Activated effector memory CD4-positive, alpha-beta T cell treated with anti-CD3 and anti-CD28 coated beads, Interleukin-2, amount 50 U/mL, for 16 hours (primary cell): Measurements from ENCODE around the gene LARP4.
"Not testable (repeated sequence)": the region's sequence is repeated elsewhere in the genome, so short reads cannot be mapped to it uniquely, and the experiment has no call there.

Experiments
- DNase-seq: peaks from one replicate; pipeline ENCODE4 v3.0.0-alpha.2; 2020

The LARP4 gene

DNA sequence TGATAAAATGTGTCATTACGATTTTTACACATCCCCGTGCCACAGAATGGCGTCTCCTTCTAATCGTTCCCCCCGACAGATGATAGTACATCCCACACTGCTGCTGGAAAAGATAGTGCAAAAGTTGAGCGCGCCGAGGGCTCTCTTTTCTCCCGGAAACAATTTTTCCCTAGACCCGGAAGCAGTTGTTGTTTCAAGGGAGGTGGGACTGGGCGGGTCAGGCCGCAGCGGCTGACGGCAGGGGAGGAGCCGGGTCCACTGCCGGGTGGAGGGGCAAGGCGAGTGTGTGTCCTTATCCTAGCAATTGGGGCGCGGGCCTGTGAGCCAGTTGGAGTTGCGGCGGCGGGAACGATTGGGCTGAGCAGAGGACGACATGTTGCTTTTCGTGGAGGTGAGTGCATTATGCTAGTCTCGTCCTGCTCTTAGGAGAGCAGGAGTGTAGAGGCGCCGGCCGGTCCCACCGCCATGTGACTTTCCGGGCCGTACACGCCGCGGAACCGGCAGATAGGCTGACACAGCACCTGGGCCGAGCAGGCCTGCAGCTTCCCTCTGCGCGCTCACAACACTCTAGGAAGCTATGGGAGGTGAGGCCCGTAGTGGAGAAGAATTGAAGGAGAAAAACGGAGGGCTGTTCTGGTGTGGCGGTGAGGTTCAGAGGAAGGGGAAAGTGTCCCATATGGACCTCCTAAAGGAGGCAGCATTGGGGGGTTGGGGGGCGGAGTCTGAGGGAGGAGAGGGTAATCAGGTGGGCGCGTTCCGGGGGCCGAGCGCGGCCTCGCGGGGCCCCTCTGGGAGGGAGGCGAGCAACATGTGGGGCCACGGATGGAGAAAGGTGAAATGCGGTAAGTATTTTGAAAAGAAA lies at the start of gene LARP4:
TSS of gene LARP4 (plus strand) at position 248 of the 862 bp plus-strand sequence. CDS start at position 374, 126 bp downstream.
- DNase-seq: peak; percentile 96

DNA sequence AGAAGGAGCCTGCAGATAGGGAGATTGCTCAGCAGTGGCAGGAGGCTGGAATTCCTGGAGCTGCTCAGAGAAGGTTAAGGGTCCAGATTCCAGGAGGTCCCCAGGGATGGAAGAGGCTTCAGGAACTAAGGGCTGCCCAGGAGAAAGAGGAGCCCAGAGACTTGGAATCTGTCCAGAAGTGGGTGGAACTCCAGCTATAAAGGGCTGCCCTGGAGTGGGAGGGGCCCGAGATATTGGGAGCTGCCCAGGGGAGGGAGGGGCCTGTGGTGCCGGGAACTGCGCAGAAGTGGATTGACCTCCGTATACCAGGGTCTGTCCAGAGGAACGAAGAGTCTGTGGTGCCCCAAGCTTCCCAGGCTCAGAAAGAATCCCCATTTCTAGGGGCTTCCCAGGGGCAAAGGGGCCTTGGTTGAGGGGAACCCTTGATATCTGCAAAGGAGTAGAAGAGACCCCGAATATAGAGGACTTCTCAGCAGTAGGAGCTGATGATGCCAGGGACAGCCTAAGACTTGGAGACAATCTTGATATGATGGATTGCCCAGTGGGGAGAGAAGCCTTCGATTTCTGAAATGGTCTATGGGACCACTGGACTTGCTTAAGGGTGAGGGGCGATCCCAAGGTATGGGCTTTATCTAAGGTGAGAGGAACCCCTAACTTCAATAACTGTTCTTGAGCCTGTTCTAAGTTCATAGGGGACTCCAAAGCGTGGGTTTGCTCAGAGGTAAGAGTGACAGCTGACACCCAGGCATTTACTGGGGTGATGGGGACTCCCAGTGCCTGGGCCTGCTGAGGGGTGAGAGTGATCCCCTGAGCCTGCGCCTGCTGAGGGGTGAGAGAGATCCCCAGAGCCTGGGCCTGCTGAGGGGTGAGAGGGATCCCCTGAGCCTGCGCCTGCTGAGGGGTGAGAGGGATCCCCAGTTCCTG lies 49.3 kb upstream of the LARP4 start:
- DNase-seq: no peak

DNA sequence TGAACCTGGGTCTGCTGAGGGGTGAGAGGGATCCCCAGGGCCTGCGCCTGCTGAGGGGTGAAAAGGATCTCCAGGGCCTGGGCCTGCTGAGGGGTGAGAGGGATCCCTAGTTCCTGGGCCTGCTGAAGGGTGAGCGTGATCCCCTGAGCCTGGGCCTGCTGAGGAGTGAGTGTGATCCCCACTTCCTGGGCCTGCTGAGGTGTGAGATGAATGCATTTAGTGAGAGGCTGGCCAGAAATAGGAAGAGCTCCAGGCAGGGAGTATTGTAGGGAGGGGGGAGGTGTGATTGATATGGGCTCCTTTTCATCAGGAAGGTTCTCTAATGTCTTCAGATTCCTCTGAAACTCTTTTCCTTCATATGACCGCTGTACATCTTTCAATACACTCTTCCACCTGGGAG lies 47.3 kb upstream of the LARP4 start:
- no peak for DNase-seq

- no peak for DNase-seq
Measured at GRCh38 chr12:50353869-50354593, 46.7 kb upstream of the LARP4 start.

GRCh38 chr12:50354908-50355307 lies 45.8 kb upstream of the LARP4 start:
- no peak for DNase-seq

GRCh38 chr12:50355365-50355764 lies 45.3 kb upstream of the LARP4 start:
- DNase-seq: no peak

DNA sequence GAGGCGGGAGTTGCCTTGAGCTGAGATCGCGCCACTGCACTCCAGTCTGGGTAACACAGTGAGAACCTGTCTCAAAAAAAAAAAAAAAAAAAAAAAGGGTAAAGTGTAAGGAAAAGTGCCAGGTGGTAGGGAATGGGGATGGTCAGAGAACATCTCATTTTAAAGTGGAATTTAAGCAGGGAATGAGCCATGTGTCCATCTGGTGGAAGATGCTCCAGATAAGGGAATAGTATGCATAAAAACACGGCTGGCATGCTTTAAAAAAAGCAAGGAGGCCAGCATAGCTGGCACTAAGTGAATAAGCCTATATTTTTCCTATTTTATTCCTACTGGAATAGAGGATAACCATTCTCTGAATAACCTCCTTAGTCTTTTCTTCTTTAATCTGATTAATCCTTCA lies 38.0 kb upstream of the LARP4 start:
- DNase-seq: no peak

DNA sequence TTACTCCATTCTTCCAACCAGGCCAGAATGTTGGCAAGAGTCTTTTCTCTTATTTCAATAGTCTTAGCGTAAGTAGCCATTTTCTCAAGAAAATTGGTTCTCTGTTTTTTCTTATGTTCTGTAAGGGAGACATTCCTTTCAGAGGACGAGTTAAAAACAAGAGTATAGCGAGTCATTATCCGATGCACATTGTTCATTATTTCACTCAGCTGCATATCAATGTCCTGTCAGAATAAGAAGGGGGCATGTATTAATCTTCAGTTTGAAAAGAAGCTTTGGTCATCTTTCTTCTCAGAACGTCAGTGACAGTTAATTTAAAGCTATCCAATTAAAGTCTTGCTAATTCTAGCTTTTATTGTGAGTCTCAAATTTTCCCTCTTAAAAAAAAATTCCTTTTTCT lies 37.5 kb upstream of the LARP4 start:
- DNase-seq: no peak

- DNase-seq: no peak
Measured at GRCh38 chr12:50365709-50366406, 34.8 kb upstream of the LARP4 start.

DNA sequence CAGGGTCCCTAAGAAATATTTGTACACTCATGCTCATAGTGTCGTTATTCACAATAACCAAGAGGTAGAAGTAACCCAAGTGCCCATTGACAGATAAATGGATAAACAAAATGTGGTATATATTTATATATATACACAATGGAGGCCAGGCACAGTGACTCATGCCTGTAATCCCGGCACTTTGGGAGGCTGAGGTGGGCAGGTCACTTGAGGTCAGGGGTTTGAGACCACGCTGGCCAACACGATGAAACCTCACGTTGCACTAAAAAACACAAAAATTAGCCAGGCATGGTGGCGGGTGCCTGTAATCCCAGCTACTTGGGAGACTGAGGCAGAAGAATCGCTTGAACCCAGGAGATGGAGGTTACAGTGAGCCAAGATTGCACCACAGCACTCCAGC lies 30.0 kb upstream of the LARP4 start:
- DNase-seq: not testable (repeated sequence)

DNA sequence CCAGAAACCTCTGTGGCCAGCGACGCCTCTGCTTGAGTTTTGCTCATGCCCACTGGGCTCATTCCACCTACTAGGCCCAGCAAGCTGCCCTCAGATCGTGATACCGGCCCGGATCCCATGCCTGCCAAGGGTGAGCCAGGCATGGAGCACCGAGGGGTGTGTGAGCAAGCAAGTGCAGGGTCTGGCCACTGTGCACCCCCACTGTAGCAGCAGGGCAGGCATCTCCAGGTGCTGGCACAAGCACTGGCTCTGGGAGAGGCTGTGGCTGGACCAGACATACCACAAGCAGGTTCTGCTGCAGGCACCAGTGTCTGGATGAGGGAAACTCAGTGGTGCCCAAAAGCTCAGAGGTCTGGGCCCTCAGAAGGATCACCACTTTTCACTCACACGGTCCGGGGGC lies 24.9 kb upstream of the LARP4 start:
- no peak for DNase-seq

DNA sequence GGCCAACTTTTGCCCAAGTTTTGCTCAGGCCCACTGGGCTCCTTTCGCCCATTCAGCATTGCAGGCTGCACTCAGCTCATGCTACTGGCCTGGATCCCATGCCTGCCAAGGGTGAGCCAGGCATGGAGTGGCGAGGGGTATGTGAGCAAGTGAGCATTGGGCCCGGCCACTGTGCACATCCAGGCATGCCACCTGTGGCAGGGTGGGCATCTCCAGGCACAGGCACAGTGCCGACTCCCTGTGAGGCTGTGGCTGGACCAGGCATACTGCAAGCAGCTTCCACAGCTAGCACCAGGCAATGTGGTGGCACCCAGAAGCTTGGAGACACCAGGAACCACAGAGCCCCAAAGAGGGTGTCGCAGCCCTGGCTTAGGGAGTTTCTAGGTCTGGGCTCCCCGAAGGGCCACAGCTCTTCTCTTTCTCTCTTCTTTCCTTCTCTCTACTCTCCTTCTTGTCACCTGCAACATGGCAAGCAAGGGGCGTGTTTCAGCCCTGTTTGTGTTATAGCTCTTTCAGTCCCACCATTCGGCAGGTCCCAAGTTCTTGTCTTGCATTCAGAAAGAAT lies 19.8 kb upstream of the LARP4 start:
- DNase-seq: no peak

- DNase-seq: no peak
Measured at GRCh38 chr12:50387487-50387886, 13.2 kb upstream of the LARP4 start.

GRCh38 chr12:50387972-50388478 lies 12.7 kb upstream of the LARP4 start:
- no peak for DNase-seq

DNA sequence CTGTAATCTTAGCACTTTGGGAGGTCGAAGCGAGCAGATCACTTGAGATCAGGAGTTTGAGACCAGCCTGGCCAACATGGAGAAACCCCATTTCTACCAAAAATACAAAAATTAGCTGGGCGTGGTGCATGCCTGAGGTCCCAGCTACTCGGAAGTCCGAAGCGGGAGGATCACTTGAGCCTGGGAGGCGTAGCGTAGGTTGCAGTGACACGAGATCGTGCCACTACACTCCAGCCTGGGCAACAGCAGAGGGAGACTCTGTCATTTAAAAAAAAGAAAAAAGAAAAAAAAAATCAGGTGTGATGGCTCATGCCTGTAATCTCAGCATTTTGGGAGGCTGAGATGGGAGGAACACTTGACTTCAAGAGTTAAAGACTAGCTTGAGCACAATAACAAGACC lies 11.9 kb upstream of the LARP4 start:
- not testable (repeated sequence) for DNase-seq

DNA sequence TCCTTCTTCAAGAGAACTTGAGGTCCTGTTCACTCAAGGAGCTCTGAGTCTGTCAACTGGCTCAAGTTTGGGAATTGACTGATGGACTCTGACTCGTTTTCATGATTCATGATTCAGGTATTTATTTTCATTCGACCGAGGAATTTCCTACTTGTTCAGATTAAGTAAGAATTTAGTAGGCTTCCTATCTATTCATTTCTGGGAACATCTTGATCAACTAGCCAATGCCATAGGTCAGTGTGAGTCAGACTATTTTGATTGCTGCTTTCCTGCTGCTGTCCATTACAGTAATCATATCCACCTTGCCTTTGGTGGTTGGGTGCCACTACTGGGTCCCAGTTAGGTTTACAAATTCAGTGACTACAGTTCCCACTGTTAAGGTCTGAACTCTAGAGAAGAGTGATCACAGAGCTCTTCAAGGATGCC lies 10.4 kb upstream of the LARP4 start:
- DNase-seq: no peak

GRCh38 chr12:50394469-50395029 lies 6.1 kb upstream of the LARP4 start:
- no peak for DNase-seq

- DNase-seq: no peak
Measured at GRCh38 chr12:50397117-50397650, 3.5 kb upstream of the LARP4 start.

GRCh38 chr12:50398931-50399330 lies 1.8 kb upstream of the LARP4 start:
- no peak for DNase-seq

DNA sequence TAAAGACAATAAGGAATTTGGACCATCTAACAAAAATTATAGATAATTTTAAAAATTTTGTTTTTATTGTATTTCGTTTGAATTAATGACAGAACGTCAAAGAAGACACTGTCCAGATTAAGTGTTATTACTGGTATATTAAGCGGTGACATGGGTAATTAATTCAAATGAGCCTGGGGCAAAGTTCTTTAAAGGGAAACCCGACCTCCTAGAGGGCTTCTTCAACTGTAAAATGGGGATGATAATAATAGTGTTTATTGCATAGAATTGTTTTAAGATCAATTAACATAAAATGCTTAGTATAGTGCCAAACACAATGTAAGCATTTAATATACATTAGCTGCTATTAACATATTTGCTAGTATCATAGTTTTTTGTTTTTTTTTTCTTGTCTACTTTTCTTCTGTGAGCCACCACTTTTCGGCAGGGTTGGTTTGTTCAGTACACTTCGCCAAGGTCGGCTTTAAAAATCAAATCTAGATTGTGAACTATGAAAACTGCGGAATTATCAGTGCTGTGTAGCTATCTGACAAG lies 514 bp upstream of the LARP4 start:
- no peak for DNase-seq

GRCh38 chr12:50401500-50402081 lies 906 bp downstream of the LARP4 start:
- DNase-seq: no peak
